D721Med (cell line): Measurements from ENCODE around the gene BRSK1.
"Not testable (repeated sequence)": the region's sequence is repeated elsewhere in the genome, so short reads cannot be mapped to it uniquely, and the experiment has no call there.

Source experiments
- DNase-seq: peaks from one replicate; pipeline ENCODE4 v3.0.0; 2011; ENCODE audit warnings: low spot score; ENCODE audit not compliant: insufficient read length
- FAIRE-seq: peaks from 2 replicates; lab custom pipeline; 2011; peaks lifted over from hg19 to GRCh38; lab: Jason Lieb, UNC
- TF ChIP-seq, protein P1 (sequence below): IDR thresholded peaks from 2 replicates; pipeline ENCODE4 v1.5.1; 2012; ENCODE audit warnings: mild to moderate bottlenecking, control low read depth; ENCODE audit not compliant: insufficient read depth; ENCODE audit errors: missing control alignments

BRSK1 gene

DNA sequence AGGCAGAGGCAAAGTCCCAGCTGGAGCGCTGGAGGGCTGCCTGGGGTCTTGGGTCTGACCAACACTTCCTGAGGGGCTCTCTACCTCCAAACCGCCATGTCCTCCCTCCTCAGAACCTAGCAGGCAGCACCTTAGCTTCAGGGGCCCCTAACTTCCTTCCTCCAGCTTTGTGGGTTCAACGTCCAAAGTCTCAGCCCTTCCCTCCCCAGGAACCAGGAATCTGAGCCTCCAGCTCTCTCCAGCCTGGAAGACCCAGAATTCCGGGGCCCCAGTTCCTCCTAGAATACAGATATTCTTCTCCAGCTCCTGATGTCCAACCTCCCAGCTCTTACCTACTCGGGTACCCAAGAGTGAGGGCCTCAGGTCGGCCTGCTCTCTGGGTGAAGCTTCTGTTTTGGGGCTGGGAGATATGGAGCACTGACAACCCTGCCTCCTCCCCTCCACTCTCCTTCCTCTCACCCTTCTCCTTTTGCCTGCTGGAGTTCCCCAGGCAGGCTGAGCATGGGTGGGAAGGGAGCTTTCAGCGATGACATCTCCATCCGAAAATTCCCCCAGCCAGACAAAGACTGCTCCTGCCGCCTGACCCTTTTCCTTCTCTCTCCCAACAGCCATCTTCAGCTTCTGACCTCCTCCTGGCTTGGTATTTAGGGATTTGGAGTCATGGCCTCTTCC is 37.8 kb downstream of the BRSK1 start:
- no peak for DNase-seq
- TF ChIP-seq, protein P1, sequence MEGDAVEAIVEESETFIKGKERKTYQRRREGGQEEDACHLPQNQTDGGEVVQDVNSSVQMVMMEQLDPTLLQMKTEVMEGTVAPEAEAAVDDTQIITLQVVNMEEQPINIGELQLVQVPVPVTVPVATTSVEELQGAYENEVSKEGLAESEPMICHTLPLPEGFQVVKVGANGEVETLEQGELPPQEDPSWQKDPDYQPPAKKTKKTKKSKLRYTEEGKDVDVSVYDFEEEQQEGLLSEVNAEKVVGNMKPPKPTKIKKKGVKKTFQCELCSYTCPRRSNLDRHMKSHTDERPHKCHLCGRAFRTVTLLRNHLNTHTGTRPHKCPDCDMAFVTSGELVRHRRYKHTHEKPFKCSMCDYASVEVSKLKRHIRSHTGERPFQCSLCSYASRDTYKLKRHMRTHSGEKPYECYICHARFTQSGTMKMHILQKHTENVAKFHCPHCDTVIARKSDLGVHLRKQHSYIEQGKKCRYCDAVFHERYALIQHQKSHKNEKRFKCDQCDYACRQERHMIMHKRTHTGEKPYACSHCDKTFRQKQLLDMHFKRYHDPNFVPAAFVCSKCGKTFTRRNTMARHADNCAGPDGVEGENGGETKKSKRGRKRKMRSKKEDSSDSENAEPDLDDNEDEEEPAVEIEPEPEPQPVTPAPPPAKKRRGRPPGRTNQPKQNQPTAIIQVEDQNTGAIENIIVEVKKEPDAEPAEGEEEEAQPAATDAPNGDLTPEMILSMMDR, result no peak
- FAIRE-seq, result no peak

DNA sequence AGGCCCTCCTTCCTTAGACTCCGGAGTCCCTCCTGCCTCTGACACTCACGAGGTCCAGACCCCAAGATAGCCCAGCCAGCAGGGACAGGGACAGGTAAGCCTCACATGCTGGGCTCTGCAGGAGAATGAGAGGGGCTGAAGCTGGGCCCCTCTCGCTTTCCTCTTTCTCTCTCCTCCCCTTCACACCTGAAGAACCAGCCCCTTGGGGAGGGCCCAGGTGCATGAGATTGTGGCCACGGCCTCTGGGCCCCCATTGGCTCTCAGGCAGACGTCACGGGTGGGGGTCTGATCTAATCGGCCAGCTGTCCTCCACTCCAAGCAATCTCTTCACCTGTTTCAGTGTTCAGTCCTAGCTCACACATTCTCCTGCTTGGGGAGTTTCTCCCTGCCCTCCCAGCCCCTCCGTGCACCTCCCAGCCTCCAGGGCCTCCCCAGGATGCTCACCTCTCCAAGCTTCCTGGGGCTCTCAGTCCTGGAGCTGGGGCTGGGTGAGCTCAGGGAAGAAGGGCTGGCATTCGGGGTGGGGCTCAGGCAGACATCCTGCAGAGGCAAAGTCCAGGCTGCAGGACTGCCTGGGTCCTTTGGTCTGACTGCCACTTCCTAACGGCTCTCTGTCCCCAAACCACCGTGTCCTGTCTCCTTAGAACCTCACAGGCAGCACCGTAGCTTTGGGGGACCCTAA is 38.5 kb downstream of the BRSK1 start:
- TF ChIP-seq, protein P1, result no peak
- DNase-seq, result no peak
- FAIRE-seq, result no peak

DNA sequence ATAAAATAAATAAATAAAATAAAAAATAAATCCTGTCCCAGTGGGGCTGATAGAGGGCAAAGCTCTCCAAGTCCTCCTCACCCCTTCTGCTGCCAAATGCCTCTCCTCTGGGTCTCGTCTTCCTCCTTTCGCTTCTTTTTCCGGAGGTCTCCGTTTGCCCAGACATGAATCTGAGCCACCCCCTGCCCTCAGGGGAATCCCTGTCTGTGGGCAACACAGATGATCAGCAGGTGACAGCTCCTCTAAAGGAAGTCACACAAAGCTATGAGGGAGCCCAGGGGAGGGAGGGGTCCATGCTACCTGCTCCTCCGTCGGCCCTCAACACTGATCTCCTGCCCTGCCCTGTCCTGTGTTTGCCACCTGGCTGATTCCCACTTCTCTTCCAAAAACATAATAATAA is 40.9 kb downstream of the BRSK1 start:
- TF ChIP-seq, protein P1, result no peak
- no peak for DNase-seq
- no peak for FAIRE-seq

DNA sequence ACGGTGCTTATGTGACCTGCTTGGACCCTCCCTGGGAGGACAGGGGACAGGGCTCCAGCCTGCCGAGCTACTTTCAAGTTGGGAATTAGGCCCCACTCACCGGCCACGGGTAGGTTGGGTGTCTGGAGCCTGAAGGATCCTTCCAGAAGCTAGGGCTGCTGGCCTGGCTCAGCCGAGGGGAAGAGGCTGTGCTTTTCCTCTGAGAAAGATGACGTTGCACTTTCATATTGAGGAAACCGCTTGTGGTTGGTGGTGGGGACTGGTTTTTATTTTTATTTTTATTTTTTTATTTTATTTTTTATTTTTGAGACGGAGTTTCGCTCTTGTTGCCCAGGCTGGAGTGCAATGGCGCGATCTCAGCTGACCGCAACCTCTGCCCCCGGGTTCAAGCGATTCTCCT is 41.4 kb downstream of the BRSK1 start, which contains the start of gene TMEM150B:
Gene TMEM150B, minus strand, starts transcription at position 170 of the 400 bp plus-strand sequence. CDS start 4,305 bp downstream, outside the sequence.
- DNase-seq (no peak), FAIRE-seq (no peak)
- TF ChIP-seq, protein P1, result no peak

DNA sequence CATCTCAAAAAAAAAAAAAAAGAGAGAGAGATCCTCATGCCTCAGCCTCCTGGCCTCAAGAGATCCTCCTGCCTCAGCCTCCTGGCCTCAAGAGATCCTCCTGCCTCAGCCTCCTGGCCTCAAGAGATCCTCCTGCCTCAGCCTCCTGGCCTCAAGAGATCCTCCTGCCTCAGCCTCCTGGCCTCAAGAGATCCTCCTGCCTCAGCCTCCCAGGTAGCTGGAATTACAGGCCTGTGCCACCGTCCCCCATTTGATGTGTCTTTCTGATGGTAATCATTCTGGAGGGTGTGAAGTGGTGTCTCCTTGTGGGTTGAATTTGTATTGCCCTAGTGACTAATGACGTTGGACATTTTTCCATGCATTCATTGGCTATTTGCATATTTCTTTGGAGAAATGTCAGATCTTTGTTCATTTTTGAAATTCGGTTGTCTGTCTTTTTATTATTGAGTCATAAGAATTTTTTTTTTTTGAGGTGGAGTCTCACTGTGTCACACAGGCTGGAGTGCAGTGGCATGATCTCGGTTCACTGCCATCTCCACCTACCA is 45.0 kb downstream of the BRSK1 start:
- not testable (repeated sequence) for DNase-seq, FAIRE-seq

DNA sequence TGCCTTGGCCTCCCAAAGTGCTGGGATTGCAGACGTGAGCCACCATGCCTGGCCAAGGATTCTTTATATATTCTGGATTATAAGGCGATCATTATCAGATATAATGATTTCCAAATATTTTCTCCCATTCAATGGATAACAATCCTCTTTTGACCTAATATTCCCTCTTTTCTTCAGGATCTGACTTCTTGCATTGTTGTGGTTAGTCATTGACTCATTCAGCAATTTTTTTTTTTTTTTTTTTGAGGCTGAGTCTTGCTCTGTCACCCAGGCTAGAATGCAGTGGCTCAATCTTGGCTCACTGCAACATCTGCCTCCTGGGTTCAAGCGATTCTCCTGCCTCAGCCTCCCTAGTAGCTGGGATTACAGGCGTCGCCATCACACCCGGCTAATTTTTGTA is 46.0 kb downstream of the BRSK1 start:
- FAIRE-seq, DNase-seq: not testable (repeated sequence)

DNA sequence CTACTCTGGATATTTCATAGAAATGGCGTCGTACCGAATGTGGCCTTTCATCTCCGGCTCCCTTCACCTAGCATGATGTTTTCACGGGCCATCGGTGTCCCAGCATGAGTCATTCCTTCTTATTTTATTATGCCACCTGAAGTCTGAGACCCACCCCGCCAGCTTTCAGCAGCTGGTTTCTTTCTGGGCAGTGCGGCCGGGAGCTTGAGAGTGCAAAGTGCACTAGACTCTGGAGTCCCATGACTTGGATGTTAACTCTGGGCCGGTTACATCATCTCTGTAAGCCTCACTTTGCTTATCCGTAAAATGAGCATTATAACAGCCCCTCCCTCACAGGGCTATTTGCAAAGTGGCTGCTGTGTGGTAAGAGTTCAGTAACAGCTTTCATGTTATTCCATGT is 50.1 kb downstream of the BRSK1 start:
- FAIRE-seq (no peak), DNase-seq (no peak)
- TF ChIP-seq, protein P1, result no peak

DNA sequence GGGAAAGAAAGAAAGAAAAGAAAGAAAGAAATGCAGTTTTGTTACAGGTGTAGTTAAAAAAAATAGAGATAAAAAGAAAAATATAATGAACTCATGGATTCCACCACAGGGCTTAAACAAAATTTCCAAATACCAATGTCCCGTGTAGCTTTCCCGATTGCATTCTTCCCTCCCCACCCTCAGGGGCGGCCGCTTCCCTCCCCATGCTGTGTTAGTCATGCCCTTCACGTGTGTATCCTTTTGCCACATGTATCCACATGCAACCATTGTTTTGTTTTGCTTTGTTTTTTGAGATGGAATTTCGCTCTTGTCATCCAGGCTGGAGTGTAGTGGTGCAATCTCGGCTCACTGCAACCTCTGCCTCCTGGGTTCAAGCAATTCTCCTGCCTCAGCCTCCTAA is 52.3 kb downstream of the BRSK1 start:
- TF ChIP-seq, protein P1, result no peak
- no peak for DNase-seq
- no peak for FAIRE-seq
